ENCODE data around the gene ERBIN.

Gene ERBIN

GRCh38 chr5:65916636-65917035 is 9.7 kb upstream of the ERBIN start:
- H3K79me2 ChIP-seq (ENCODE audit: control insufficient read depth, insufficient read depth, low read length, unreplicated experiment): no peaks in the 10 kb centered on the region
- H3K27ac ChIP-seq (ENCODE audit: low read depth, low read length): no peak overlapping the region
- H3K4me1 ChIP-seq (ENCODE audit: control insufficient read depth, insufficient read depth, low read length, unreplicated experiment): peaks cover 5% of the 10 kb centered on the region
- H2AFZ ChIP-seq (ENCODE audit: low read length, unreplicated experiment): no peak overlapping the region
- no peak overlapping the region for H3K4me3 ChIP-seq (ENCODE audit: low read depth, low read length)
- no peaks in the 10 kb centered on the region for H3K36me3 ChIP-seq (ENCODE audit: insufficient read depth, low read length)
- H3K27me3 ChIP-seq (ENCODE audit: insufficient read depth, low read length): no peaks in the 10 kb centered on the region

- H3K27ac ChIP-seq (ENCODE audit: low read depth, low read length): no peak overlapping the region
- peaks cover 5% of the 10 kb centered on the region for H3K4me1 ChIP-seq (ENCODE audit: control insufficient read depth, insufficient read depth, low read length, unreplicated experiment)
- H3K36me3 ChIP-seq (ENCODE audit: insufficient read depth, low read length): no peaks in the 10 kb centered on the region
- no peak overlapping the region for H2AFZ ChIP-seq (ENCODE audit: low read length, unreplicated experiment)
- H3K27me3 ChIP-seq (ENCODE audit: insufficient read depth, low read length): no peaks in the 10 kb centered on the region
- no peak overlapping the region for H3K4me3 ChIP-seq (ENCODE audit: low read depth, low read length)
- H3K79me2 ChIP-seq (ENCODE audit: control insufficient read depth, insufficient read depth, low read length, unreplicated experiment): no peaks in the 10 kb centered on the region
Measured at GRCh38 chr5:65919773-65920172, 6.6 kb upstream of the ERBIN start.

- Histone ChIP-seq H3K27me3 (ENCODE audit: insufficient read depth, low read length) (no peaks in the 10 kb centered on the region), H3K79me2 (ENCODE audit: control insufficient read depth, insufficient read depth, low read length, unreplicated experiment) (peaks cover 19% of the 10 kb centered on the region), H3K4me3 (ENCODE audit: low read depth, low read length) (no peak overlapping the region), H3K27ac (ENCODE audit: low read depth, low read length) (no peak overlapping the region), H2AFZ (ENCODE audit: low read length, unreplicated experiment) (no peak overlapping the region), H3K4me1 (ENCODE audit: control insufficient read depth, insufficient read depth, low read length, unreplicated experiment) (peaks cover 5% of the 10 kb centered on the region), H3K36me3 (ENCODE audit: insufficient read depth, low read length) (no peaks in the 10 kb centered on the region)
Measured at GRCh38 chr5:65923339-65923738, 3.0 kb upstream of the ERBIN start.

- Histone ChIP-seq H3K27ac (ENCODE audit: low read depth, low read length) (peak overlapping the region; percentile 74), H2AFZ (ENCODE audit: low read length, unreplicated experiment) (peak overlapping the region; percentile 55), H3K27me3 (ENCODE audit: insufficient read depth, low read length) (no peaks in the 10 kb centered on the region), H3K4me3 (ENCODE audit: low read depth, low read length) (peak overlapping the region; percentile 93), H3K79me2 (ENCODE audit: control insufficient read depth, insufficient read depth, low read length, unreplicated experiment) (peaks cover 31% of the 10 kb centered on the region), H3K4me1 (ENCODE audit: control insufficient read depth, insufficient read depth, low read length, unreplicated experiment) (peaks cover 12% of the 10 kb centered on the region), H3K36me3 (ENCODE audit: insufficient read depth, low read length) (no peaks in the 10 kb centered on the region)
Measured at GRCh38 chr5:65924366-65925043, 1.9 kb upstream of the ERBIN start.

- H3K27me3 ChIP-seq (ENCODE audit: insufficient read depth, low read length): no peaks in the 10 kb centered on the region
- H3K79me2 ChIP-seq (ENCODE audit: control insufficient read depth, insufficient read depth, low read length, unreplicated experiment): peaks cover 37% of the 10 kb centered on the region
- peak overlapping the region; percentile 74 for H3K27ac ChIP-seq (ENCODE audit: low read depth, low read length)
- no peaks in the 10 kb centered on the region for H3K36me3 ChIP-seq (ENCODE audit: insufficient read depth, low read length)
- peak overlapping the region; percentile 95 for H2AFZ ChIP-seq (ENCODE audit: low read length, unreplicated experiment)
- H3K4me1 ChIP-seq (ENCODE audit: control insufficient read depth, insufficient read depth, low read length, unreplicated experiment): peaks cover 10% of the 10 kb centered on the region
- peak overlapping the region; percentile 93 for H3K4me3 ChIP-seq (ENCODE audit: low read depth, low read length)
Measured at GRCh38 chr5:65925044-65925600, 1.3 kb upstream of the ERBIN start.

- Histone ChIP-seq H3K27ac (ENCODE audit: low read depth, low read length) (peak overlapping the region; percentile 89), H3K4me1 (ENCODE audit: control insufficient read depth, insufficient read depth, low read length, unreplicated experiment) (peaks cover 7% of the 10 kb centered on the region), H3K27me3 (ENCODE audit: insufficient read depth, low read length) (no peaks in the 10 kb centered on the region), H3K79me2 (ENCODE audit: control insufficient read depth, insufficient read depth, low read length, unreplicated experiment) (peaks cover 43% of the 10 kb centered on the region), H3K36me3 (ENCODE audit: insufficient read depth, low read length) (peaks cover under 1% of the 10 kb centered on the region; the same call in 1 of the 2 replicates), H2AFZ (ENCODE audit: low read length, unreplicated experiment) (peak overlapping the region; percentile 79), H3K4me3 (ENCODE audit: low read depth, low read length) (peak overlapping the region; percentile 93)
Measured at GRCh38 chr5:65925601-65926275, 637 bp upstream of the ERBIN start.

- Histone ChIP-seq H3K4me1 (ENCODE audit: control insufficient read depth, insufficient read depth, low read length, unreplicated experiment) (peaks cover 7% of the 10 kb centered on the region), H2AFZ (ENCODE audit: low read length, unreplicated experiment) (peak overlapping the region; percentile 79), H3K79me2 (ENCODE audit: control insufficient read depth, insufficient read depth, low read length, unreplicated experiment) (peaks cover 55% of the 10 kb centered on the region), H3K27me3 (ENCODE audit: insufficient read depth, low read length) (no peaks in the 10 kb centered on the region), H3K4me3 (ENCODE audit: low read depth, low read length) (peak overlapping the region; percentile 93), H3K27ac (ENCODE audit: low read depth, low read length) (peak overlapping the region; percentile 89), H3K36me3 (ENCODE audit: insufficient read depth, low read length) (peaks cover 4% of the 10 kb centered on the region; the same call in 1 of the 2 replicates)
Measured at GRCh38 chr5:65926893-65927292, 518 bp downstream of the ERBIN start.

GRCh38 chr5:65927503-65928321 is 1.3 kb downstream of the ERBIN start:
- Histone ChIP-seq H3K27ac (ENCODE audit: low read depth, low read length) (peak overlapping the region; percentile 89), H3K36me3 (ENCODE audit: insufficient read depth, low read length) (peaks cover 4% of the 10 kb centered on the region; the same call in 1 of the 2 replicates), H3K4me1 (ENCODE audit: control insufficient read depth, insufficient read depth, low read length, unreplicated experiment) (peaks cover 7% of the 10 kb centered on the region), H3K4me3 (ENCODE audit: low read depth, low read length) (peak overlapping the region; percentile 93), H3K27me3 (ENCODE audit: insufficient read depth, low read length) (no peaks in the 10 kb centered on the region), H3K79me2 (ENCODE audit: control insufficient read depth, insufficient read depth, low read length, unreplicated experiment) (peaks cover 63% of the 10 kb centered on the region), H2AFZ (ENCODE audit: low read length, unreplicated experiment) (no peak overlapping the region)

GRCh38 chr5:65928322-65928752 is 2.0 kb downstream of the ERBIN start:
- Histone ChIP-seq H3K4me3 (ENCODE audit: low read depth, low read length) (peak overlapping the region; percentile 93), H2AFZ (ENCODE audit: low read length, unreplicated experiment) (no peak overlapping the region), H3K27ac (ENCODE audit: low read depth, low read length) (peak overlapping the region; percentile 16), H3K4me1 (ENCODE audit: control insufficient read depth, insufficient read depth, low read length, unreplicated experiment) (peaks cover 7% of the 10 kb centered on the region), H3K36me3 (ENCODE audit: insufficient read depth, low read length) (peaks cover 4% of the 10 kb centered on the region; the same call in 1 of the 2 replicates), H3K79me2 (ENCODE audit: control insufficient read depth, insufficient read depth, low read length, unreplicated experiment) (peaks cover 69% of the 10 kb centered on the region), H3K27me3 (ENCODE audit: insufficient read depth, low read length) (no peaks in the 10 kb centered on the region)

- H3K27me3 ChIP-seq (ENCODE audit: insufficient read depth, low read length): no peaks in the 10 kb centered on the region
- peak overlapping the region; percentile 93 for H3K4me3 ChIP-seq (ENCODE audit: low read depth, low read length)
- H3K36me3 ChIP-seq (ENCODE audit: insufficient read depth, low read length): peaks cover 4% of the 10 kb centered on the region; the same call in 1 of the 2 replicates
- H3K79me2 ChIP-seq (ENCODE audit: control insufficient read depth, insufficient read depth, low read length, unreplicated experiment): peaks cover 74% of the 10 kb centered on the region
- peaks cover 7% of the 10 kb centered on the region for H3K4me1 ChIP-seq (ENCODE audit: control insufficient read depth, insufficient read depth, low read length, unreplicated experiment)
- H2AFZ ChIP-seq (ENCODE audit: low read length, unreplicated experiment): no peak overlapping the region
- no peak overlapping the region for H3K27ac ChIP-seq (ENCODE audit: low read depth, low read length)
Measured at GRCh38 chr5:65928860-65929259, 2.5 kb downstream of the ERBIN start.
